DMS79 treated with DMSO at 0.1 percent for 48 hours (cell line): Measurements from ENCODE around the gene BPIFB3.
"Not testable (repeated sequence)": the region's sequence is repeated elsewhere in the genome, so short reads cannot be mapped to it uniquely, and the experiment has no call there.

Experiments used
- DNase-seq: peaks from one replicate; lab custom pipeline; 2025; lab: John Stamatoyannopoulos, UW

BPIFB3 gene

DNA sequence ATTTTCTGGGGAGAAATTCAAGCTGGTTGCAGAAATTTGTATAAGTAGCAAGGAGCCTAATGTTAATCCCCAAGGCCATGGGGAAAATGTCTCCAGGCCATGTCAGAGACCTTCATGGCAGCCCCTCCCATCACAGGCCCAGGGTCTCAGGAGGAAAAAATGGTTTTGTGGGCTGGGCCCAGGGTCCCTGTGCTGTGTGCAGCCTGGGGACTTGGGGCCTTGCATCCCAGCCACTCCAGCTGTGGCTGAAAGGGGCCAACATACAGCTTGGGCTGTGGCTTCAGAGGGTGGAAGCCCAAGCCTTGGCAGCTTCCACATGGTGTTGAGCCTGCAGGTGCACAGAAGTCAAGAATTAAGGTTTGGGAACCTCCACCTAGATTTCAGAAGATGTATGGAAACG lies 68.6 kb downstream of the BPIFB3 start:
- DNase-seq, result not testable (repeated sequence)
